ENCODE data around the gene SNORC.
"Not testable (repeated sequence)": the region's sequence is repeated elsewhere in the genome, so short reads cannot be mapped to it uniquely, and the experiment has no call there.

Gene SNORC

DNA sequence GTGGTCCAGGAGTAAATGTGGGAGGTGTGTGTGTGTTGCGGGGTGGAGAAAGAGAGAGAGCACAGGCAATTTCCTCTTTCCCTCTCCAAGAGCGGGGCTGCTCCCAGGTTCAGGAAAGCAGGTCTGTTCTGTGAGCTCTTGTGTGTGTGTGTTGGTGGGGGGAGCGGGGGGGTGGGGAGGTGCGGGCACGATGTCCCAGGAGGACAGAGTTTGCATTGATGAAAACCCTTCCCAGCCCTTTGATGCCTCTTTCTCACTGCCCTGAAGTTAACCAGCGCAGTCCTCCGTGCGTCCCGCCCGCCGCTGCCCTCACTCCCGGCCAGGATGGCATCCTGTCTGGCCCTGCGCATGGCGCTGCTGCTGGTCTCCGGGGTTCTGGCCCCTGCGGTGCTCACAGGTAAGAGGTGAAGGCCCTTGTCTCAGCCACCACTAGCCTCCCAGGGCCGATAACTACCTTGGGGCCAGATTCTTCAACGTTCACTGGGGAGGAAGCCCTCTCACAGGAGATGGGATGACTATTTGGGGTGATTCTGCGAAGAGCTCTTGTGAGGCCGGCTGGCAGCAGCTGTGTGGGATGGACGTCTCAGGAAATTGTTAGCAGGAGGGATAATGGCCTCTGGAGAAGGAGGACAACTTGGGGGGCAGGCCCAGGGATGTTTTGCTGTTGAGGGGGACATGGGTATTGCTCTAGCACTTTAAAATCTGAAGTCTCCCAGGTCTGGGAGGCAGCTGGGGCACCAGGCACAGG, at the start of gene SNORC:
Gene SNORC, plus strand, starts transcription at position 247 of the 748 bp plus-strand sequence. Its CDS starts 78 bp downstream, at position 325.
- DNase-seq (ENCODE audit: low read depth in 2 of 2, low spot score in 1 of 2): no peak

DNA sequence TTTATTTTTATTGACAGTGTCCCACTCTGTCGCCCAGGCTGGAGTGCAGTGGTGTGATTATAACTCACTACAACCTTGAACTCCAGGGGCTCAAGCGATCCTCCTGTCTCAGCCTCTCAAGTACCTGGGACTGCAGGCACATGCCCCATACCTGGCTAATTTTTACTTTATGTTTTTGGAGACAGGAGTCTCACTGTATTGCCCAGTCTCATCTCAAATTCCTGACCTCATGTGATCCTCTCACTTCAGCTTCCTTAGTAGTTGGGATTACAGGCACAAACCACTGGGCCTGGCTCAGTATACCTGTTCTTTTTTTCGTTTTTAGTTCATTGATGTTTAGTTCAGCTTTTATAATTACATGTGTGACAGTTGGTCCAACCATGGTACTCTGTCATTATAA, 40.1 kb upstream of the SNORC start:
- no peak for DNase-seq (ENCODE audit: low read depth in 2 of 2, low spot score in 1 of 2)

DNA sequence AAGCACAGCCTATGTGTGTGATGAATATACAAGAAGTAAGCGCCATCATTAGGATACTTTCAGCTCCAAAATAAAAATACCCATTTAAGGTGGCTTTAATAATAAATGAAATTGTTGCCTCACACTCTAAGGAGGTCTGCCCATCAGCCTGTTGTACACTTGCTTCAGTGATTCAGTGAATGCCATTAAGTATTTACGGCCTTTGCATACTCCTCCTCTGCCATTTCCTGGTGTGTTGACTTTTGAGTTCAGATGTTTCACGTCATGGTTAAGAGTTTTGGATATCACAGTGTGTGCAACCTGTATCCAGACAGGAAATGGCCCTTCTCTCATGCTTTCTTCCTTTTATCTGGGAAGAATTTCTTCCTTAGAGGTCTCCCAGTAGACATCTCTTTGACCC, 38.6 kb upstream of the SNORC start:
- DNase-seq (ENCODE audit: low read depth in 2 of 2, low spot score in 1 of 2): no peak

DNA sequence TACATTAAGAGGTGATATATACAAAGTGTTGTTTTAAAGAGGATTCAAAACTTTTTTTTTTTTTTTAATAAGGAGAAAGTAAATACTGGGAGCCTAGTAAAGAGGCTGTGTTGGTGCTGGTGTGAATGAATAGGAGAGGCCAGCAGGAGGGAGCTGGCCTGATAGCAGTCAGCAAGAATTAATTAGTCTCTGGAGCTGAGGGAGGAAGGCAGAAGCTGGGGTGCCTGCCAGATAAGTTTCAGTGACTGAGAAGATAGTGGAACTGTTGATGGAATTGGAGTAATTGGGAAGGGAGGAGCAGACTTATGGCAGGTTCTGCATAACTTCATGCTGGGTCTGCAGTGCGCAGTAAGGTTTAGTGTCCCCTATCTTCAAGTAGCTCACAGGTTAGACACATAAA, 36.2 kb upstream of the SNORC start:
- no peak for DNase-seq (ENCODE audit: low read depth in 2 of 2, low spot score in 1 of 2)

DNA sequence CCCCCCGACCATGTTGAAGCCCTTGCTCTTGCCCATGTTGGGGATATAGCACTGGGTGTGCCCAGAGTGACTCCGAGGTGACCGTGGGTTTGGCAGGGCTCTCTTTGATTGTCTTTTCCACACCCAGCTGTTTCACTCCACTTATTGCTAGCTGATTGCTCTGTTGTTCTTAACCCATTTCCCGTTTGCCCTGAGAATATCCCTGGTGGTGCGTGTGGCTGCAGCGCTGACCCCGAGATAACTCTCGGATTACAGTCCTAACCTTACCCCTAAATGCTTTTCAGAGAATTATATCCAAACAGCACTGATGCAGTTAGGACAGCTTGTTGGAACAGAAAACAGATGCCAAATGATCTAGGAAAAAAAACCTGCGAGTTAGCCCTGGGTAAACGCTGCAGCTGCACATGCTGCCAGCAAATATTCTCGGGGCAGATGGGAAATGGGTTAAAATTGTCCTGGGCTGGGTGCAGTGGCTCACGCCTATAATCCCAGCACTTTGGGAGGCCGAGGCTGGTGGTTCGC, 34.3 kb upstream of the SNORC start:
- no peak for DNase-seq (ENCODE audit: low read depth in 2 of 2, low spot score in 1 of 2)

DNA sequence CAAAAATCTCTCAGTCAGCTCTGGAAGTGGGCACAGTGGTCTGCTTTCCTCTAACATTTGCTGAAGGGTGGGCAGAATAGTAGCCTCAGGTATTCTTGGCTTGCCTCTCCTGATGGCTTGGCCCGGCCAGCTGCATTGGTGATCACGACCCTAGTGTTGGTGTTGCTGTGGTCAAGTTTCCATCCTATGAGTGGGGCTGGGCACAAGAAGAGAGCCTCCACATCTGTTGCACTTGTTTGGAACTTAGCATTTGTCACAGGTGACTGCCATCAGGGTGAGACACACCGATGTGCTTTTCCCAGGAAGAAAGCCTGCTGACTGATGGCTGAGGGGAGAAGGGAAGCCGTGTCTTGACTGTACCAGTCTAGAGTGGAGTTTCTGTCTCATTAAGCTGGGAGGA, 33.1 kb upstream of the SNORC start:
- DNase-seq (ENCODE audit: low read depth in 2 of 2, low spot score in 1 of 2): no peak

DNA sequence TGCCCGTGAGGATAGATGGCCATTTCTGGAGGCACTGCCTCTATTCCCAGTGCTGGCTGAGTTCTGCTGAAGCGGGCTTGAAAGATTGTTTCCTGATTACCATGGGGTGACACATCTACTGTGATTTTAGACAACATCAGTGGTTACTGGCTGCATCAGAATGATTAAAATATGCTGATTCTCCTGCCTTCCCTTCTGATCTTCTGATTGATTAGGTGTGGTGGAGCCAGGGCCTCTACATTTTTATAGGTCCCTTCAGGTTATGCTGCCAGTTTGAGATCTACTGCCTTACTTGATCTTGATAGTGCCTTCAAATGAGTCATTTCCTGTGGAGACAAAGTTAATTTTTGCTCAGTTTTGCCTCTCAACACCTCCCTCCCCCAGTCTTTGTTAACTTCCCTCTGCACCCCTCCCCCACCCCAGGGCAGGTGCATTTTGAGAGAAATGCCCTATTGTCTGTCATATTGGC, 31.6 kb upstream of the SNORC start:
- DNase-seq (ENCODE audit: low read depth in 2 of 2, low spot score in 1 of 2): peak in 1 of 2 donors; percentile 34

DNA sequence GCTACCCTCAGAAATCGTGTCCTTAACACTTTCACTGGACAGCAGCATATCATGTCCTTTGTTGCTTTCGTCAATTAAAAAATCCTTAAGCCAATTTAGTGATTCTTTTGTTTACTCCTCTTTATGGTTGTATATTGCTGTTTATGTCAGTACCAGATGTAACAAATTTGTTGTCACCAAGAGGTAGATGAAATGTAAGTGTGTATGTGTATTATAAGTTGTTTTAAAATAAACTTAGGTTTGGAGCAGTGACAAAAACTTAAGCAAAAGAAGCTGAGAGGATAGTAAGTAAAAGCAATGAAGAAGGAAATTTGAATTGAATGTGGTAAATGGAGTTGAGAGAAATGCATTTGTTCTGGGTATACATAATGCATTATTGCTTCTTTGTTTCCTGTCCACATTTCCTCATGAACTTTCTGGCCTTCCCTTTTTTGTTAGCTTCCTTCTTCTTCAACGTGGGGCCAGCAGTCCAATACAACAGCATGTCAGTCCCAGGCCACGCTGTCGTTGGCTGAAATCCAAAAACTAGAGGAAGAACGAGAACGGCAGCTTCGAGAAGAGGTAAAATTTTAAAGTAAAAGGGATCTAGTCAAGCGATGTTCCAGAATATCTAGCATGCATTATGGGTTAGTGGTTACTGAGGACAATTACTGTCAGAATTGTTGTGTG, 30.5 kb upstream of the SNORC start:
- no peak for DNase-seq (ENCODE audit: low read depth in 2 of 2, low spot score in 1 of 2)

DNA sequence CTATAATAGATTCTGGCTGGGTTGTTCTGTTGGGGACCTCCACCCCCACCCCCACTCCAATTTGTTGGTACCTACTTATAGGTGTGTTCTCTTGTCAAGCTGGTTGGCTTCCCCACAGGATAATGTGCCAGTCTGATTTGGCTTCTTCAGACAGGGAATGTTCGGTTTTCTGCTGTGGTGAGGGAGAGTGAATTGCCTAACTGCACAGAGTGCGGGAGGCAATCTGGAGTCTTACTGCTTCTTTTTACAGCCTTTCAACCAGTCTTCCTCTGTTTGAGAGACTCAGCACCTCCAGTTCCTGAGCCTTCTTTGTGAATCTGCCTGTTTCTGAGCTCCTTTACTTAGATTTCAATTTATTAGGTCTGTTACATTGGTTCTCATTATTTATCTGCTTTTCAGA, 27.4 kb upstream of the SNORC start:
- DNase-seq (ENCODE audit: low read depth in 2 of 2, low spot score in 1 of 2): no peak

DNA sequence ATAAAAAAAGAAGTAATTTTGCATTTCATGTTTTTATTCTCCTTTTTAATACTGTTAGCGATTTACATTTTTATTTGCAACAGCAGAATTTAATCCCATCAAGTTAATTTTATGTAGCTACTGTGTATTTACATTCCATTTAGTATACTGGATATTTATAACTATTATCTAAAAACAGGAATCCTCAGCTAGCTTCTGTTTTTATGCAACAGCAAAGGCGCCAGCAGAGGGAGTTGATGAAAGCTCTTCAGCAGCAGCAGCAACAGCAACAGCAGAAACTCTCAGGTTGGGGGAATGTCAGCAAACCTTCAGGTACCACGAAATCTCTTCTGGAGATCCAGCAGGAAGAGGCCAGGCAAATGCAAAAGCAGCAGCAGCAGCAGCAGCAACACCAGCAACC, 26.2 kb upstream of the SNORC start:
- DNase-seq (ENCODE audit: low read depth in 2 of 2, low spot score in 1 of 2): no peak

DNA sequence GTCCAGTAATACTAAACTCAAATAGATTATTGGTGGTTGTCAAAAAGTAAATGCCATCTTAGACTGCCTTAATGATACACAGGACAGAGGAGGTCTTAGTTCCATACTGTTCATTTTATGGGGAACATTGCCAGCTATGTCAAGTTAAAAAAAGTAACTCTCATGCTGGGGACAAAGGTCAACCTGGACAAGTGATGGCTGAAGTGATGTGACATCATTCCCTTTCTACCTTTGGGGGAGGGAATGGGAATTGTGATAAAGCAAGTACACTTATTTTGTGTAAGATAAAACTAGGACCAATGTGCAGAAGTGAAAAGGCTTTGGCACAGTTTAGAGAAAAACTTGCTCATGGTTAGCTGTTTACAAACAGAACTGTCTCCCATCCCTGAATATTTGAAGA, 24.0 kb upstream of the SNORC start:
- no peak for DNase-seq (ENCODE audit: low read depth in 2 of 2, low spot score in 1 of 2)

DNA sequence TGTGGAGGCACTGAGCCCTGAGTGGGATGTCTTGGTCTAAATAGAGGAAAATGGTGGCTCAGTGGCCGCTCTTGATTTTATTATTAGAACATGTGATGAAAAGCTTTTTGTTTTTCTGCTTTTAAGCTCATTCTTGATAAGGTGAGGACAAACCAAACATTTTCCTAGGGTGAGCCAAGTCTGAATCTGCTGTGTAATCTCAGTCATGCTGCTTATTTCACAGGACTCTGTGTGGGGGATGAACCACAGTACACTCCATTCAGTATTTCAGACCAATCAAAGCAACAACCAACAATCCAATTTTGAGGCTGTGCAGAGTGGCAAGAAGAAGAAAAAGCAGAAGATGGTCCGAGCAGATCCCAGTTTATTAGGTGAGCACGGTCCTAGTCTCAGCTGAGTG, 20.0 kb upstream of the SNORC start:
- no peak for DNase-seq (ENCODE audit: low read depth in 2 of 2, low spot score in 1 of 2)

DNA sequence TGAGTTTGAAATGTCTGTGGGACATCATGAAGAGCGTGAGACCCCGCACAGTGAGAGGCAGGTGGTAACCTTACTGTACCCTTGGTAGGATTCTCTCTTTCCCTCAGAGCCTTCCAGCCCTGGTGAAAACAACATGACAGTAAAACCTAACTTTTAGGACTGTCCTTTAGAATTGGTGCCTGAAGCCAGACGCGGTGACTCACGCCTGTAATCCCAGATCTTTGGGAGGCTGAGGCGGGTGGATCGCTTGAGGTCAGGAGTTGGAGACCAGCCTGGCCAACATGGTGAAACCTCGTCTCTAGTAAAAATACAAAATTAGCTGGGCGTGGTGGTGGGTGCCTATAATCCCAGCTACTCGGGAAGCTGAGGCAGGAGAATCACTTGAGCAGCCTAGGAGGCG, 18.0 kb upstream of the SNORC start:
- not testable (repeated sequence) for DNase-seq (ENCODE audit: low read depth in 2 of 2, low spot score in 1 of 2)

DNA sequence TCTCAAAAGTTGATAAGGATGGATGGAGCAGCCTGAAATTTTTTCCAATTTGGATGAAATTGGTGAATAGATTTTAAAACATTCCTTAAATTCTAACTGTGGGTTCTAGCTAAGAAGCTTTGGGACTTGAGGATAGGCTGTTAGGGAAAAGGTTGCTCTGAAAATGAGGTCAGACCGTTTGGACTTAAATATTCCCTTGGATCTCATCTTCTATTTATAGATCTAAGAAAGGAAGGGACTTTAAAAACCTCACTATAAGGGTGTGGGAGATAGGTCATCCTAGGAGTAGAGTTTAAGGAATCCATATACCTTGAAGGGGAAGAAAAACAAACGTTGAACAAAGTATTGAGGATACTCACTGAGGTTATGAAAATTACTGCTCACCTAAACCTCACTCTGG, 17.4 kb upstream of the SNORC start:
- no peak for DNase-seq (ENCODE audit: low read depth in 2 of 2, low spot score in 1 of 2)

DNA sequence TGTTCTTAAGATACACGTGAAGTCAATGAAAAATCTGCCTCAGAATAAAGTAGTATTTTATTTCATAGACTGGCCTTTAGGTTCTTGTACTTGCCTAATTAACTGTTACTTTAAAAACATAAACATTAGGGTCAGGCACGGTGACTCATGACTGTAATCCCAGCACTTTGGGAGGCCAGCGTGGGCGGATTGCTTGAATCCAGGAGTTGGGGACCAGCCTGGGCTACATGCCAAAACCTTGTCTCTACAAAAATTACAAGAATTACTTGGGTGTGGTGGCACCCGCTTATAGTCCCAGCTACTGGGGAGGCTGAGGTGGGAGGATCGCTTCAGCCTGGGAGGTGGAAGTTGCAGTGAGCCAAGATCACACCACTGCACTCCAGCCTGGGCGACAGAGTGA, 16.0 kb upstream of the SNORC start:
- no peak for DNase-seq (ENCODE audit: low read depth in 2 of 2, low spot score in 1 of 2)

DNA sequence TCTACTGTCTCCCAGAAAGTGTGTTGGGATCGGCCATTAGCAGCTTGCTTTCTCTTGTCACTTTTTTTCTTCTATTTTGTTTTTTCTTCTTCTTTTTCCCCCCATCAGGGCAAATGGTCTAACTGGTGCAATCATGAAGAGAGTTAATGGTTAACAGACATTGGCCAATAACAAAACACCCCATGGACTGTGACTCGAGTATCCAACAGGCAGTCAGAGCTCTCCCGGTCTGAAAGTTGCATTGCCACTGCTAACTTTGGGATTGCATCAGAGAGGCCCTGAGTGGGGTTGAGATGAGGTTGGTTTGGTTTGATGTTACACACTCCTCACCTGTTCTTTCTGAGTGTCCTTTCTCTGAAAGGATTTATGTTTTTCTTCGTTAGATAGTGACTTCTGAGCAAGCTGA, 12.9 kb upstream of the SNORC start:
- no peak for DNase-seq (ENCODE audit: low read depth in 2 of 2, low spot score in 1 of 2)

DNA sequence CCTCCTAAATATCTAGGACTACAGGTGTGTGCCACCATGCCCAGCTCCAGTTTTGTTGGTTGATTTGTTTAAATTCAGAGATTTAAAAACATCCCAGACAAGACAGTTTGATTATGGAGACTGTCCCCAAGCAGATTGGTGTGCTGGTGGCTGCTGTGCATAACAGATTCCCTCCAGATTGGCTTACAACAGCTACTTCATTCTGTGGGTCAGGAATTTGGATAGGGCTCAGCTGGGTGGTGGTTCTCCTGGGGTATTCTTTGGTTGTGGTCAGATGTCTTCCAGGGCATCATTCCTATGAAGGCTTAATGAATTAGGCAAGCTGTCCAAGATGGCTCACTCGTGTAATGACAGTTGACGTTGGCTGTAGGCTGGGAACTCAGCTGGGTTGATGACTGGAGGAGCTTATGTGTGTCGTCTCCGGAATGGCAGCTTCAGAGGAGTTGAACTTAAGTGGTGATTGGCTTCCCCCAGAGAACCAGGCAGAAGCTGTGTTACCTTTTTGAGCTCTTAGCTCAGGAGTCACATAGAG, 10.6 kb upstream of the SNORC start:
- DNase-seq (ENCODE audit: low read depth in 2 of 2, low spot score in 1 of 2): no peak

DNA sequence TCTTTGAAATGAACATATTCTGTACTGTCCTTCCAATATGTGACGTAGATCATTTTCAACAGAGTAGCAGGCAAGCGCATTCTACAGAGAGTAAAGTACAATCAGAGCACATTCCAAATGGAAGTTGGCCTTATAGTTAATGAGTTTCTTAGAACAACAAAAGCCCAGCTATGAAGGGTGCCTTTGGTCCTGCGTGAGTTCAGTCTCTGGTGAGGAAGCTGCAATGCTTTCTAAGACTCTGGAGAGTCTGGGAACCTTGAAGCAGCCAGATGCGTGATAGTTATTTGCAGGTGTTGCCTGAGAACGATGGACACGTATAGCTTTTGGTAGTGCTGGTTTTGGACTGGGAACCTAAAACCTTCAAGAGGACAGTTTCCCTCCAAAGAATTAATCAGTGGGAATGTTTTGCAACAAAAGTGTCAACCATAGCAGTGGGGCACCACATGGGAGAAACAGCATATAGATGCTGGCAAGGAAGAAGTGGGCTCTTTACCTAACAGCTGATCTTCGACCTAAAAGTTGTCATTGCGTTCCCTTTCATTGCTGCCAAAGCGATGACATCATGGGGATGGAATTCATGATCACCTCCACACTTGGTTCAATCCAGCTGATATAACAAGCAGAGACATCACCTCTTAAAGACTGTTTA, 9.3 kb upstream of the SNORC start:
- no peak for DNase-seq (ENCODE audit: low read depth in 2 of 2, low spot score in 1 of 2)

DNA sequence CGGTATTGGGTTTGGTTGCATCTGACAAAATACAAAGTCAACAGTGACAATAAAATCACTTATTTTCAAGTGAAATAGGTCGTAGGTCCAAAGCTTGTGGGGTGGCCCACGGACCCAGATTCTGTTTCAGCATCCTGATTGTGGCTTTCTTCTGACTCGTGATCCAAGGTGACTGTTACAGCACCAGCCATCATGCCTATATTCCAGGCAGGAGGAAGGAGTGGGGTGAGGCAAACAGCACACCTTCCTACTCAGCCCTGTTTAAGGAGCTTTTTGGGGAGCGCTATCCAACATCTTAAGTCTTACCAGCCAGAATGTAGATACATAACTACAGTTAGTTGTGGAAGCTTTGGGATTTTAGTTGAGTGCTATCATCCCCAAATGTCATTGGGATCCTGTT, 8.7 kb upstream of the SNORC start:
- DNase-seq (ENCODE audit: low read depth in 2 of 2, low spot score in 1 of 2): no peak

DNA sequence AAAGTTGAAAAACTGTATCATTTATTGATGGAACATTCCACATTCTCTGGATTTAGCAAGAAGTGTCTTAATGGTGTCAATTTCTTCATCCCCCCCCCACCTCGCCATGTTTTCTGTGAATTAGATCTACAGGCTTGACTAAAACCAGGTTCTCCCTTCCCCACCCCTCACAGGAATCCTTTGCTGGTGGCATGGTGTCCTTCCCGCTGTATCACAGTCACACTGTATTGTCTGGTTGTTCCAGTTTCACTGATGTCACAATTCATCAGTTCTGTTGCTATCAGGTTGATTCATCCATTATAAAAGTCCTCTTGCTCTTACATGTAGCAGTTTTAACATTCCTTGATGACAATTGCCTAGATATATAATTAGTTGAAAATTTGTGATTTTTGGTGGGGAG, 6.1 kb upstream of the SNORC start:
- no peak for DNase-seq (ENCODE audit: low read depth in 2 of 2, low spot score in 1 of 2)

DNA sequence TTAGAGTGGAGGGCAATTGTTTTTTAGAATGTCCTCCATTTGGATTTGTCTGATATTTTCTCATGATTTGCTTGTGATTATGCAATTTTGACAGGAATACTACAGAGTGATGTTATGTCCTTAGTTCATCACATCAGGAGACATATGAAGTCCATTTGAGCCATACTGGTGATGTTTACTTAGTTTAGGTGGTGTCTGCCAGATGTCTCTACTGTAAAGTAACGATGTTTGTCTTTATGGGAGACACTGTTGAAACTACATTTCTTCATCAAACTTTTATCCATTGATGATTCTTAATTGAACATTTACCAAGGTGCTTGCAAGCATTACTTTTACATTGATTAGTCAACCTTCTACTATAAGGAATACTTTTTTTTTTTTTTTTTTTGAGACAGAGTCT, 4.9 kb upstream of the SNORC start:
- DNase-seq (ENCODE audit: low read depth in 2 of 2, low spot score in 1 of 2): no peak

DNA sequence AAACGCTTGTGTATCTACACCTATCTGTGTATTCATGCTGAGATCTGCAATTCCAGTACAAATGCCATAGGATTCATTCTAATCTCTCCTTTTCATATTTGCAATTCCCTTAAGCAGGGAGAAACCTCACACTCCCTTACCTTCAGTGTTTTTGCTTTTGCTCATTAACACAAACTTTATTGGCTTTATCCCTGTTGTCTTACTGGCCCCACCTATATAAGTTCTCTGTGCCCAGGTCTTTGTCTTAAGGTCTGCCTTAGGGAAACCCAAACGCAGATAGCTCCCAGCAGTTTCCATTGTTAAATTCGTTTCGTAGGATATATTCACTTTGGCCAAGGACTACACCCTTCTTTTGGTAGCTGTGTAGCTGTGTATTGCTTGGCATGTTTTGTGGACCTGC, 4.0 kb upstream of the SNORC start:
- DNase-seq (ENCODE audit: low read depth in 2 of 2, low spot score in 1 of 2): no peak

All from stimulated activated CD8-positive, alpha-beta memory T cell treated with anti-CD3 and anti-CD28 coated beads, Interleukin-4, amount 100 ng/mL, for 1 hour (primary cell).